ENCODE data around the gene SGF29.
A peak's percentile ranks its signal among the peaks of the same experiment; 100 is the strongest.

DNA sequence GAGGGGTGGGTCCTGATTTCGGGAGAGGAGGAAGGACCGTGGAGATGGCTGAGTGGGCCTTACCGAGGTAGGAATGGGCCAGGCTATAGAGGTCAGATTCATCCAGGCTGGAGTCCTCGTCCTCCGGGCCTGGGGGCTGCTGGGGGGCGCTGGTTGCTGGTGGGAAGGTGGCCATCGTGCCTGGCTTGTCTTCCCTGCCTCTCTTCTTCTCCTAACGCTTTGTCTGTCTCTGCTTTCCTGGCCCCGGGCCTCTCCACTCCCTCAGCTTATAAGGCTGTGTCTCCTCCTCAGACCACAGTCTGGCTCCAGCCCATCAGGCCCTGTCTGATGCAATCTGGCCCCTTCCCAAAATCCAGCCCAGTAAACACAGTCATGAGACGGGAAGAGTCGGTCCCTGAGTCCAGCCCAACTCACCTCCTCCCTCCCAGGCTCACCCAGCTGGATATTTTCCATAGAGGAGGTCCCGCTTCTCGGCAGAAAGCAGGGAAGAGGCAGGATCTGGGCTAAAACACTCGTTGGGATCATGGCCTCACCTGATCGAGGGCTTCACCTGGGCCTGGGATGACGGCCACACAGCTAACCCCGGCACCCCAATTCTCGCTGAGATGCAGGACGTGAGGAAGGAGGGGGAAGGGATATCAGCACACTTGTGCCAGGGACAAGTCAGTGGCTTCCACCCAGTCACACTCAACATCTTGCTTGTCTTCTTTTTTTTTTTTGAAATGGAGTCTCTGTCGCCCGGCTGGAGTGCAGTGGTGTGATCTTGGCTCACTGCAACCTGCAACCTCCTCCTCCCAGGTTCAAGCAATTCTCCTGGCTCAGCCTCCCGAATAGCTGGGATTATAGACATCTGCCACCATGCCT lies 14.8 kb upstream of the SGF29 start, which contains the start of gene NUPR1:
- TF ChIP-seq, protein P1, sequence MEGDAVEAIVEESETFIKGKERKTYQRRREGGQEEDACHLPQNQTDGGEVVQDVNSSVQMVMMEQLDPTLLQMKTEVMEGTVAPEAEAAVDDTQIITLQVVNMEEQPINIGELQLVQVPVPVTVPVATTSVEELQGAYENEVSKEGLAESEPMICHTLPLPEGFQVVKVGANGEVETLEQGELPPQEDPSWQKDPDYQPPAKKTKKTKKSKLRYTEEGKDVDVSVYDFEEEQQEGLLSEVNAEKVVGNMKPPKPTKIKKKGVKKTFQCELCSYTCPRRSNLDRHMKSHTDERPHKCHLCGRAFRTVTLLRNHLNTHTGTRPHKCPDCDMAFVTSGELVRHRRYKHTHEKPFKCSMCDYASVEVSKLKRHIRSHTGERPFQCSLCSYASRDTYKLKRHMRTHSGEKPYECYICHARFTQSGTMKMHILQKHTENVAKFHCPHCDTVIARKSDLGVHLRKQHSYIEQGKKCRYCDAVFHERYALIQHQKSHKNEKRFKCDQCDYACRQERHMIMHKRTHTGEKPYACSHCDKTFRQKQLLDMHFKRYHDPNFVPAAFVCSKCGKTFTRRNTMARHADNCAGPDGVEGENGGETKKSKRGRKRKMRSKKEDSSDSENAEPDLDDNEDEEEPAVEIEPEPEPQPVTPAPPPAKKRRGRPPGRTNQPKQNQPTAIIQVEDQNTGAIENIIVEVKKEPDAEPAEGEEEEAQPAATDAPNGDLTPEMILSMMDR (IDR thresholded peaks at IDR 0.05): no peak
- peak; percentile 66 to 87 for TF ChIP-seq POLR2A (IDR thresholded peaks at IDR 0.05)
- TF ChIP-seq EP300 (IDR thresholded peaks at IDR 0.05): no peak
- TF ChIP-seq POLR2AphosphoS5 (IDR thresholded peaks at IDR 0.05): peak; percentile 97
